ENCODE results near the gene CHRNA5.
"Not testable (repeated sequence)": the region's sequence is repeated elsewhere in the genome, so short reads cannot be mapped to it uniquely, and the experiment has no call there.

The CHRNA5 gene

GRCh38 chr15:78604420-78604819 is 39.1 kb downstream of the CHRNA5 start:
- no peak for DNase-seq (ENCODE audit: extremely low spot score)
- ChIA-PET POLR2A (interaction anchor here (1.8 kb wide), 1 partner anchor 39 kb away, joined by 5 read pairs; the partner anchor contains the start of gene CHRNA5), CTCF (no interaction called here)
- TF ChIP-seq FOXK2 (IDR thresholded peaks at IDR 0.05), result no peak
- TF ChIP-seq PKNOX1 (IDR thresholded peaks at IDR 0.05), result no peak
- TF ChIP-seq HDGF (IDR thresholded peaks at IDR 0.05; ENCODE audit: borderline replicate concordance), result no peak
- TF ChIP-seq NFRKB (IDR thresholded peaks at IDR 0.05), result no peak
- TF ChIP-seq SUZ12 (IDR thresholded peaks at IDR 0.05), result no peak
- TF ChIP-seq BHLHE40 (IDR thresholded peaks at IDR 0.05; ENCODE audit: borderline replicate concordance), result no peak
- no peak for TF ChIP-seq CTBP1 (IDR thresholded peaks at IDR 0.05; ENCODE audit: borderline replicate concordance)
- TF ChIP-seq SP1 (IDR thresholded peaks at IDR 0.05), result no peak
- TF ChIP-seq L3MBTL2 (conservative IDR thresholded peaks at IDR 0.05), result no peak
- no peak for TF ChIP-seq ZNF384 (IDR thresholded peaks at IDR 0.05)

- ChIA-PET POLR2A (interaction anchor here (1.8 kb wide), 1 partner anchor 39 kb away, joined by 5 read pairs; the partner anchor contains the start of gene CHRNA5), CTCF (no interaction called here)
- DNase-seq (ENCODE audit: extremely low spot score), result no peak
- TF ChIP-seq ARNT (IDR thresholded peaks at IDR 0.05) (no peak), ELF4 (IDR thresholded peaks at IDR 0.05) (no peak), FOXK2 (IDR thresholded peaks at IDR 0.05) (no peak), PKNOX1 (IDR thresholded peaks at IDR 0.05) (no peak), FOXA1 (IDR thresholded peaks at IDR 0.05) (no peak)
These were observed 39.9 kb downstream of the CHRNA5 start for GRCh38 chr15:78605201-78605600.

- CTCF ChIA-PET, result interaction anchor here (0.7 kb wide), 1 partner anchor 177 kb away, joined by 4 read pairs; no protein-coding TSS in a partner anchor
- no peak for TF ChIP-seq ELF4 (IDR thresholded peaks at IDR 0.05)
- TF ChIP-seq FOXM1 (IDR thresholded peaks at IDR 0.05; ENCODE audit: borderline replicate concordance), result no peak
- no peak for TF ChIP-seq BHLHE40 (IDR thresholded peaks at IDR 0.05; ENCODE audit: borderline replicate concordance)
- no peak for DNase-seq (ENCODE audit: extremely low spot score)
- POLR2A ChIA-PET, result interaction anchor here (1.8 kb wide), 1 partner anchor 40 kb away, joined by 5 read pairs; the partner anchor contains the start of gene CHRNA5
These were observed 40.4 kb downstream of the CHRNA5 start for GRCh38 chr15:78605680-78606079.

- CTCF ChIA-PET; DNase-seq (ENCODE audit: extremely low spot score); POLR2A ChIA-PET: not testable (repeated sequence)
These were observed 44.2 kb downstream of the CHRNA5 start for GRCh38 chr15:78609551-78609950.

- TF ChIP-seq CTBP1 (IDR thresholded peaks at IDR 0.05; ENCODE audit: borderline replicate concordance) (no peak), ARNT (IDR thresholded peaks at IDR 0.05) (no peak), ZNF384 (IDR thresholded peaks at IDR 0.05) (no peak), FOXA1 (IDR thresholded peaks at IDR 0.05) (no peak), BHLHE40 (IDR thresholded peaks at IDR 0.05; ENCODE audit: borderline replicate concordance) (no peak), PKNOX1 (IDR thresholded peaks at IDR 0.05) (no peak), SUZ12 (IDR thresholded peaks at IDR 0.05) (no peak), L3MBTL2 (conservative IDR thresholded peaks at IDR 0.05) (no peak), TARDBP (IDR thresholded peaks at IDR 0.05) (no peak), NFRKB (IDR thresholded peaks at IDR 0.05) (no peak), HDGF (IDR thresholded peaks at IDR 0.05; ENCODE audit: borderline replicate concordance) (no peak), FOXK2 (IDR thresholded peaks at IDR 0.05) (no peak)
- ChIA-PET CTCF (no interaction called here), POLR2A (no interaction called here)
- DNase-seq (ENCODE audit: extremely low spot score), result no peak
These were observed 48.7 kb downstream of the CHRNA5 start for GRCh38 chr15:78614021-78614420.

GRCh38 chr15:78615151-78615589 is 49.9 kb downstream of the CHRNA5 start:
- DNase-seq (ENCODE audit: extremely low spot score), result no peak
- TF ChIP-seq CTBP1 (IDR thresholded peaks at IDR 0.05; ENCODE audit: borderline replicate concordance), result no peak
- TF ChIP-seq NFRKB (IDR thresholded peaks at IDR 0.05), result no peak
- no peak for TF ChIP-seq ARNT (IDR thresholded peaks at IDR 0.05)
- TF ChIP-seq SP1 (IDR thresholded peaks at IDR 0.05), result no peak
- no peak for TF ChIP-seq FOXK2 (IDR thresholded peaks at IDR 0.05)
- no peak for TF ChIP-seq ELF4 (IDR thresholded peaks at IDR 0.05)
- no peak for TF ChIP-seq BHLHE40 (IDR thresholded peaks at IDR 0.05; ENCODE audit: borderline replicate concordance)
- TF ChIP-seq LEF1 (IDR thresholded peaks at IDR 0.05; ENCODE audit: borderline replicate concordance), result no peak
- TF ChIP-seq FOXM1 (IDR thresholded peaks at IDR 0.05; ENCODE audit: borderline replicate concordance), result no peak
- TF ChIP-seq HDGF (IDR thresholded peaks at IDR 0.05; ENCODE audit: borderline replicate concordance), result no peak
- no peak for TF ChIP-seq FOXA1 (IDR thresholded peaks at IDR 0.05)
- no peak for TF ChIP-seq TARDBP (IDR thresholded peaks at IDR 0.05)
- POLR2A ChIA-PET, result interaction anchor here (1.2 kb wide), 1 partner anchor 75 kb away, joined by 3 read pairs; no protein-coding TSS in a partner anchor
- CTCF ChIA-PET, result interaction anchor here (0.7 kb wide), 1 partner anchor 24 kb away, joined by 4 read pairs; no protein-coding TSS in a partner anchor

DNA sequence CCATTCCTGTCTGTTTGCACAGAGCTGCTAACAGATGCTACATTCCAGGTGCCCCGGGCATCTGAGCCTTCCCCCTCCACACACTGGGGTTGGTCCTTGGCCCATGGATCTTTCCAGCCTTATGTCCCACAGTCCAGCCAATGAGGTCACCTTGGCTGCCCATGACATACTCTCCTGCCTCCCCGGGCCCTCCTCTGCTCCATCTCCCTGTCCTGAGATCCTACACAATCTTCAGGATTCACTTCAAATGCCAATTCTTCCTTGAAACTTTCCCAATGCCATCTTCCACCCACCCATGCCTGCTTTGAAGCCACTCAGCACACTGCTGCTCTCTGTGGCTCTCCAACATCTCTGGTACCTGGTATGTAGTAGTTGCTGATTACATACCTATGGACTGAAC is 51.2 kb downstream of the CHRNA5 start:
- no peak for DNase-seq (ENCODE audit: extremely low spot score)
- POLR2A ChIA-PET, result interaction anchor here (1.2 kb wide), 1 partner anchor 77 kb away, joined by 3 read pairs; no protein-coding TSS in a partner anchor
- TF ChIP-seq LEF1 (IDR thresholded peaks at IDR 0.05; ENCODE audit: borderline replicate concordance) (no peak), NFRKB (IDR thresholded peaks at IDR 0.05) (no peak)
- CTCF ChIA-PET, result interaction anchor here (0.6 kb wide), 1 partner anchor 103 kb away, joined by 3 read pairs; no protein-coding TSS in a partner anchor
